ENCODE measurements around the gene GID4.

GRCh38 chr17:18041776-18042175 lies 2.6 kb downstream of the GID4 start:
- no peak for TF ChIP-seq CTCF (IDR thresholded peaks at IDR 0.05; ENCODE audit: borderline replicate concordance, extremely low read depth, low read length, poor library complexity, severe bottlenecking)
- TF ChIP-seq EZH2 (IDR thresholded peaks at IDR 0.05; ENCODE audit: borderline replicate concordance, low read depth, low read length, severe bottlenecking) = no peak

All from DND-41 (cell line).